Measurements from ENCODE around the gene AFTPH. TPM values are rescaled to one million over a fixed set of nuclear protein-coding genes. Genes with fewer than 3 reads are reported as not detected.

Gene AFTPH
- polyA plus RNA-seq, 1 of the 3 experiments (the other 2 are of a cell fraction): 7.4 TPM

DNA sequence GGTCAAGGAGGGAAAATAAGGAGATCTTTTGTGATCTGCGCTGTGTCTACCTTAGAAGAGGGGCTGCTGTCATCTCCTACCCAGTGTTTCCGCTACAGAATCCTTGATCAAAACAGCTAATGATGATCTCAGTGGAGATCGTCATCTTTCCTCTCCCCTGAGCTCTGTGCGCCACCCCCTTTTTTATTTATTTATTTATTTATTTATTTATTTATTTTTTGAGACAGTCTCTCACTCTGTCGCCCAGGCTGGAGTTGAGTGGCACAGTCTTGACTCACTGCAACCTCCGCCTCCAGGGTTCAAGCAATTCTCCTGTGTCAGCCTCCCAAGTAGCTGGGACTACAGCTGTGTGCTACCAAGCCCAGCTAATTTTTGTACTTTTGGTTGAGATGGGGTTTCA, 74.1 kb downstream of the AFTPH start (continued):
- TF ChIP-seq CHD2 (IDR thresholded peaks at IDR 0.05; ENCODE audit: low read length, partially characterized antibody) (no peak), EZH2phosphoT487 (IDR thresholded peaks at IDR 0.05; ENCODE audit: borderline replicate concordance, low read depth) (no peak)

DNA sequence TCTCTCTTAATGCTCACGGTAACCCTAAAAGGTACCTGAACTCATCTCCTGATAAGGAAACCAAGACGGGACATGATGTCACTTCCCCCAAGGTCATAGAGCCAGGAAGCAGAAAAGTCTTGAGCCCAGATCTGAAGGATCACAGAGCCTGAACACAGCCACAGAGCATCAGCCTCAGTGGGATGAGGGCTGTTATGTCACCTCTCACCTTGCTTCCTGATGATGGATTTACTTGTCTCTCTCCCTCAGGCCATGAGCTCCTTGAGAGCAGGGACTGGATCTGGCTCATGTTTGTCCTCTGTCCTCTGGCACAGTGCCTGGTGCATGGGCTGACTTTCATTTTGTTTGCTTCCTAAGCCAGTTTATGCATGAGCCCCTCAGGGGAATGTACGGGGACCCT, 75.3 kb downstream of the AFTPH start:
- H3K4me1 ChIP-seq (ENCODE audit: control insufficient read depth in 1 of 2, insufficient read depth in 2 of 2, low read depth in 1 of 2, low read length in 1 of 2): peaks cover 2 to 13% of the 10 kb centered on the region in 2 experiments; a peak in 1 of 4 replicates
- H3K4me2 ChIP-seq: no peak overlapping the region
- H3K79me2 ChIP-seq (ENCODE audit: insufficient read depth): no peaks in the 10 kb centered on the region
- no peak overlapping the region for H3K27ac ChIP-seq (ENCODE audit: low read depth in 2 of 2, low read length in 1 of 2)
- no peaks in the 10 kb centered on the region for H3K27me3 ChIP-seq (ENCODE audit: insufficient read depth)
- no peaks in the 10 kb centered on the region for H3K9me2 ChIP-seq
- TF ChIP-seq GABPA (IDR thresholded peaks at IDR 0.05; ENCODE audit: low read depth) (no peak), TAF1 (IDR thresholded peaks at IDR 0.05; ENCODE audit: borderline replicate concordance, low read depth, low read length) (no peak), TEAD4 (IDR thresholded peaks at IDR 0.05; ENCODE audit: borderline replicate concordance, insufficient read depth) (no peak), YY1 (IDR thresholded peaks at IDR 0.05; ENCODE audit: low read depth) (no peak), FOXJ3 (CRISPR knock-in tag; IDR thresholded peaks at IDR 0.05) (no peak), RCOR1 (IDR thresholded peaks at IDR 0.05; ENCODE audit: low read length) (no peak), MEF2A (IDR thresholded peaks at IDR 0.05; ENCODE audit: borderline replicate concordance, low read depth) (no peak), POLR2AphosphoS5 (IDR thresholded peaks at IDR 0.05; ENCODE audit: low read depth, low read length) (no peak), NRF1 (IDR thresholded peaks at IDR 0.05; ENCODE audit: low read depth, low read length) (no peak), MXI1 (IDR thresholded peaks at IDR 0.05; ENCODE audit: low read depth, low read length) (no peak)
- TF ChIP-seq, protein P1, sequence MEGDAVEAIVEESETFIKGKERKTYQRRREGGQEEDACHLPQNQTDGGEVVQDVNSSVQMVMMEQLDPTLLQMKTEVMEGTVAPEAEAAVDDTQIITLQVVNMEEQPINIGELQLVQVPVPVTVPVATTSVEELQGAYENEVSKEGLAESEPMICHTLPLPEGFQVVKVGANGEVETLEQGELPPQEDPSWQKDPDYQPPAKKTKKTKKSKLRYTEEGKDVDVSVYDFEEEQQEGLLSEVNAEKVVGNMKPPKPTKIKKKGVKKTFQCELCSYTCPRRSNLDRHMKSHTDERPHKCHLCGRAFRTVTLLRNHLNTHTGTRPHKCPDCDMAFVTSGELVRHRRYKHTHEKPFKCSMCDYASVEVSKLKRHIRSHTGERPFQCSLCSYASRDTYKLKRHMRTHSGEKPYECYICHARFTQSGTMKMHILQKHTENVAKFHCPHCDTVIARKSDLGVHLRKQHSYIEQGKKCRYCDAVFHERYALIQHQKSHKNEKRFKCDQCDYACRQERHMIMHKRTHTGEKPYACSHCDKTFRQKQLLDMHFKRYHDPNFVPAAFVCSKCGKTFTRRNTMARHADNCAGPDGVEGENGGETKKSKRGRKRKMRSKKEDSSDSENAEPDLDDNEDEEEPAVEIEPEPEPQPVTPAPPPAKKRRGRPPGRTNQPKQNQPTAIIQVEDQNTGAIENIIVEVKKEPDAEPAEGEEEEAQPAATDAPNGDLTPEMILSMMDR (IDR thresholded peaks at IDR 0.05): no peak
- TF ChIP-seq, protein P2, sequence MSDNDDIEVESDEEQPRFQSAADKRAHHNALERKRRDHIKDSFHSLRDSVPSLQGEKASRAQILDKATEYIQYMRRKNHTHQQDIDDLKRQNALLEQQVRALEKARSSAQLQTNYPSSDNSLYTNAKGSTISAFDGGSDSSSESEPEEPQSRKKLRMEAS (IDR thresholded peaks at IDR 0.05; ENCODE audit: low read depth): no peak
- TF ChIP-seq, protein P3, sequence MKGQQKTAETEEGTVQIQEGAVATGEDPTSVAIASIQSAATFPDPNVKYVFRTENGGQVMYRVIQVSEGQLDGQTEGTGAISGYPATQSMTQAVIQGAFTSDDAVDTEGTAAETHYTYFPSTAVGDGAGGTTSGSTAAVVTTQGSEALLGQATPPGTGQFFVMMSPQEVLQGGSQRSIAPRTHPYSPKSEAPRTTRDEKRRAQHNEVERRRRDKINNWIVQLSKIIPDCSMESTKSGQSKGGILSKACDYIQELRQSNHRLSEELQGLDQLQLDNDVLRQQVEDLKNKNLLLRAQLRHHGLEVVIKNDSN (IDR thresholded peaks at IDR 0.05; ENCODE audit: borderline replicate concordance, low read depth): no peak
- peaks cover 13% of the 10 kb centered on the region for H3F3A ChIP-seq (replicated peaks; ENCODE audit: insufficient read depth)
- no peak overlapping the region for H2AFZ ChIP-seq (ENCODE audit: low read depth)
- H3K4me3 ChIP-seq (ENCODE audit: low read depth in 2 of 2, low read length in 1 of 2): no peak overlapping the region
- no peaks in the 10 kb centered on the region for H3K9me3 ChIP-seq
- WGBS (ENCODE audit: low lambda C conversion rate): 64% methylated on average over 3 of the region's 3 CpGs
- no peak overlapping the region for H3K9ac ChIP-seq
- no peaks in the 10 kb centered on the region for H3K36me3 ChIP-seq (replicated peaks in 1 of 2; ENCODE audit: control insufficient read depth in 1 of 2, insufficient read depth in 2 of 2, low read length in 1 of 2)
- ChIA-PET POLR2A (no interaction called here), CTCF (interaction anchor here (0.6 to 1.9 kb wide), 4 partner anchors 11 to 265 kb away, joined by 3 to 8 read pairs (median 4); no protein-coding TSS in a partner anchor)
- no peak for DNase-seq
- H4K20me1 ChIP-seq (ENCODE audit: insufficient read depth): no peaks in the 10 kb centered on the region
